Epithelial cell of alveolus of lung (primary cell): Measurements from ENCODE around the gene SULT1E1. TPM values are rescaled to one million over a fixed set of nuclear protein-coding genes. Genes with fewer than 3 reads are reported as not detected.

Experiments
- total RNA-seq: library from RNA; depleted of rRNA; stranded (reverse); fragments of >200 nt; gene quantifications from 2 replicates; pipeline ENCODE4 v1.2.1, GENCODE V29; 2015

The SULT1E1 gene
- total RNA-seq = 13.6 and 23.7 TPM in 2 replicates

GRCh38 chr4:69860052-69860451 lies at the start of gene SULT1E1:
Gene SULT1E1, minus strand, starts transcription at chr4:69860145. Its CDS starts 2,501 bp downstream, at chr4:69857644.

Other genes starting within 250 kb of the SULT1E1 start
- gene UGT2A2, start 220.5 kb downstream of the SULT1E1 start, total RNA-seq = not detected in 2 replicates
- not detected in 2 replicates for gene UGT2A1, start 206.9 kb downstream of the SULT1E1 start, total RNA-seq
- 0.52 and 1.0 TPM in 2 replicates for gene SULT1B1, start 99.5 kb downstream of the SULT1E1 start, total RNA-seq
- not detected in 2 replicates for gene CSN1S1, start 70.9 kb upstream of the SULT1E1 start, total RNA-seq
- not detected in 2 replicates for gene CSN2, start 105.6 kb upstream of the SULT1E1 start, total RNA-seq
- 0.80 TPM in 1 of 2 replicates, not detected in the other for gene STATH, start 135.8 kb upstream of the SULT1E1 start, total RNA-seq
- gene HTN3, start 168.3 kb upstream of the SULT1E1 start, total RNA-seq = not detected in 2 replicates
- gene HTN1, start 190.3 kb upstream of the SULT1E1 start, total RNA-seq = not detected in 2 replicates